GM04504 (cell line): Measurements from ENCODE around the gene FHIT.

Source experiments
- DNase-seq: peaks from one replicate; pipeline ENCODE4 v3.0.0-alpha.2; 2012; ENCODE audit warnings: low read depth

FHIT gene

GRCh38 chr3:59793976-59794375, 1457.3 kb downstream of the FHIT start:
- DNase-seq: no peak

GRCh38 chr3:59791774-59792308, 1459.4 kb downstream of the FHIT start:
- DNase-seq: no peak

- DNase-seq: no peak
These were observed 1461.0 kb downstream of the FHIT start for GRCh38 chr3:59790241-59790640.

- DNase-seq: no peak
These were observed 1462.5 kb downstream of the FHIT start for GRCh38 chr3:59788801-59789200.

GRCh38 chr3:59788133-59788532, 1463.1 kb downstream of the FHIT start:
- DNase-seq: no peak

GRCh38 chr3:59786374-59786773, 1464.9 kb downstream of the FHIT start:
- no peak for DNase-seq

- DNase-seq: no peak
These were observed 1467.1 kb downstream of the FHIT start for GRCh38 chr3:59784164-59784563.

GRCh38 chr3:59783468-59783988, 1467.7 kb downstream of the FHIT start:
- DNase-seq: no peak

GRCh38 chr3:59782664-59783063, 1468.6 kb downstream of the FHIT start:
- DNase-seq: no peak

- DNase-seq: no peak
These were observed 1471.0 kb downstream of the FHIT start for GRCh38 chr3:59780209-59780608.

- DNase-seq: no peak
These were observed 1472.0 kb downstream of the FHIT start for GRCh38 chr3:59779260-59779659.

GRCh38 chr3:59777667-59778077, 1473.6 kb downstream of the FHIT start:
- no peak for DNase-seq

- DNase-seq: no peak
These were observed 1474.2 kb downstream of the FHIT start for GRCh38 chr3:59777066-59777465.

- no peak for DNase-seq
These were observed 1475.4 kb downstream of the FHIT start for GRCh38 chr3:59775761-59776325.

- no peak for DNase-seq
These were observed 1476.1 kb downstream of the FHIT start for GRCh38 chr3:59775106-59775505.

GRCh38 chr3:59774634-59775033, 1476.6 kb downstream of the FHIT start:
- DNase-seq: peak; percentile 54

- DNase-seq: no peak
These were observed 1477.3 kb downstream of the FHIT start for GRCh38 chr3:59774000-59774399.

GRCh38 chr3:59772416-59773408, 1478.5 kb downstream of the FHIT start:
- DNase-seq: no peak

- peak; percentile 68 for DNase-seq
These were observed 1479.5 kb downstream of the FHIT start for GRCh38 chr3:59771768-59772181.

- DNase-seq: no peak
These were observed 1482.0 kb downstream of the FHIT start for GRCh38 chr3:59769127-59769750.

GRCh38 chr3:59766200-59766872, 1484.9 kb downstream of the FHIT start:
- peak; percentile 89 for DNase-seq

GRCh38 chr3:59764171-59764570, 1487.1 kb downstream of the FHIT start:
- no peak for DNase-seq
